ENCODE measurements around the gene CDR2L.
"Not testable (repeated sequence)": the region's sequence is repeated elsewhere in the genome, so short reads cannot be mapped to it uniquely, and the experiment has no call there.

Gene CDR2L

GRCh38 chr17:74975943-74976342 is 11.5 kb upstream of the CDR2L start:
- DNase-seq (ENCODE audit: extremely low read depth, low read depth): no peak
- TF ChIP-seq, protein P1, sequence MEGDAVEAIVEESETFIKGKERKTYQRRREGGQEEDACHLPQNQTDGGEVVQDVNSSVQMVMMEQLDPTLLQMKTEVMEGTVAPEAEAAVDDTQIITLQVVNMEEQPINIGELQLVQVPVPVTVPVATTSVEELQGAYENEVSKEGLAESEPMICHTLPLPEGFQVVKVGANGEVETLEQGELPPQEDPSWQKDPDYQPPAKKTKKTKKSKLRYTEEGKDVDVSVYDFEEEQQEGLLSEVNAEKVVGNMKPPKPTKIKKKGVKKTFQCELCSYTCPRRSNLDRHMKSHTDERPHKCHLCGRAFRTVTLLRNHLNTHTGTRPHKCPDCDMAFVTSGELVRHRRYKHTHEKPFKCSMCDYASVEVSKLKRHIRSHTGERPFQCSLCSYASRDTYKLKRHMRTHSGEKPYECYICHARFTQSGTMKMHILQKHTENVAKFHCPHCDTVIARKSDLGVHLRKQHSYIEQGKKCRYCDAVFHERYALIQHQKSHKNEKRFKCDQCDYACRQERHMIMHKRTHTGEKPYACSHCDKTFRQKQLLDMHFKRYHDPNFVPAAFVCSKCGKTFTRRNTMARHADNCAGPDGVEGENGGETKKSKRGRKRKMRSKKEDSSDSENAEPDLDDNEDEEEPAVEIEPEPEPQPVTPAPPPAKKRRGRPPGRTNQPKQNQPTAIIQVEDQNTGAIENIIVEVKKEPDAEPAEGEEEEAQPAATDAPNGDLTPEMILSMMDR (IDR thresholded peaks at IDR 0.05; ENCODE audit: low read depth, low read length): no peak

- no peak for DNase-seq (ENCODE audit: extremely low read depth, low read depth)
- TF ChIP-seq, protein P1 (IDR thresholded peaks at IDR 0.05; ENCODE audit: low read depth, low read length): no peak
Observed at GRCh38 chr17:74977802-74978201, 9.6 kb upstream of the CDR2L start.

DNA sequence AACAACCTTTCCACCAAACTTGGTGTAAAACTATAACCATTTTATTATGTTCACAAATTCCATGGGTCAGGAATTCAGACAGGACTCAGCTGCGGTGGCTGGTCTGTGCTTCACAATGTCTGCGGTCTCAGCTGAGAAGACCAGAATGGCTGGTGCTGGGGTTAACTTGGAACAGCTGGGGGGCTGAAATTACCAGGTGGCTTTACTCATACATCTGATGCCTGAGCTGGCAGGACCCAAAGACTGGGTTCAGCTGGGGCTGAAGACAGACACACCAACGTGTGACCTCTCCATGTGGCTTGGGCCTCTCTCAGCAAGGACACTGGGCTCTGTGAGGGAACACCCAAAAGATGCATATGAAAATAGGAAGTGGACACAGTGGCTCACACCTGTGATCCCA is 9.2 kb upstream of the CDR2L start:
- no peak for DNase-seq (ENCODE audit: extremely low read depth, low read depth)
- TF ChIP-seq, protein P1 (IDR thresholded peaks at IDR 0.05; ENCODE audit: low read depth, low read length): no peak

- TF ChIP-seq, protein P1 (IDR thresholded peaks at IDR 0.05; ENCODE audit: low read depth, low read length): no peak
- no peak for DNase-seq (ENCODE audit: extremely low read depth, low read depth)
Observed at GRCh38 chr17:74979408-74980146, 7.9 kb upstream of the CDR2L start.

- DNase-seq (ENCODE audit: extremely low read depth, low read depth): no peak
- TF ChIP-seq, protein P1 (IDR thresholded peaks at IDR 0.05; ENCODE audit: low read depth, low read length): no peak
Observed at GRCh38 chr17:74981318-74981978, 6.0 kb upstream of the CDR2L start.

DNA sequence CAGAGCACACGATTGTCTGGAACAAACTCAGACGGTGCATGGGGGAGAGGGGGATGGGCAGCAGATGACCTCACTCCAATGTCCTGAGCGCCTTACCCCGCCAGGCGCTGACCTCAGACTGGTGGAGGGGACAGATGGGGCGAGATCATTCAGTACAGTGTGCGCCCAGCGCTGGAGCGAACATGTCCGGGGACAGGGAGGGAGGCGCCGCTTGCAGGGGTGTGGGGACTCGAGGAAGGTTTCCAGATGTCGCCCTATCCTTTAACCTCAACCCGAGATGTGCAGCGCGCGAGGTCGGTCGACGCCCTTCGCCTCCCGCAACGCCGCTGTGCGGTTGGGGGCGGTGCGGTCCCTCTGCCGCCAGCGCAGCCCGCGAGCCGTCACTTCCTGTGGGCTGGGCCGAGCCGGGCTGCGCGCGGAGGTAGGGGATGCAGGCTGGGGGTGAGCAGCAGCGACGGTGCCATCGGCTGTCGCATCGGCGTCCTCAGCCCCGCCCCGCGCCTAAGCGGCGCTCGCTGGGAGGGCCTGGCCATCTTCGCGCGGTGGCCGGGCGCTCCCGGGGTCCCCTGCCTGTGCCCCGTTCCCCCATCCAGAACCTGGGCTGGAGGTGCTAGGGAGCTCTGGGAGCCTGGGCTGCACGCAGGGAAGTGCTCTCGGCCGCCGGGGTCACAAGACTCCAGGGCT is 5.3 kb upstream of the CDR2L start:
- TF ChIP-seq, protein P1 (IDR thresholded peaks at IDR 0.05; ENCODE audit: low read depth, low read length): no peak
- DNase-seq (ENCODE audit: extremely low read depth, low read depth): no peak

- not testable (repeated sequence) for DNase-seq (ENCODE audit: extremely low read depth, low read depth)
Observed at GRCh38 chr17:74982663-74983313, 4.6 kb upstream of the CDR2L start.
